Ecto neural progenitor cell (in vitro differentiated cells): ENCODE measurements around the gene ZNF581.
A peak's percentile ranks its signal among the peaks of the same experiment; 100 is the strongest.

Experiments used
- DNase-seq: peaks from one replicate; pipeline ENCODE4 v3.0.0-alpha.2; 2018; ENCODE audit warnings: low spot score

Gene ZNF581

DNA sequence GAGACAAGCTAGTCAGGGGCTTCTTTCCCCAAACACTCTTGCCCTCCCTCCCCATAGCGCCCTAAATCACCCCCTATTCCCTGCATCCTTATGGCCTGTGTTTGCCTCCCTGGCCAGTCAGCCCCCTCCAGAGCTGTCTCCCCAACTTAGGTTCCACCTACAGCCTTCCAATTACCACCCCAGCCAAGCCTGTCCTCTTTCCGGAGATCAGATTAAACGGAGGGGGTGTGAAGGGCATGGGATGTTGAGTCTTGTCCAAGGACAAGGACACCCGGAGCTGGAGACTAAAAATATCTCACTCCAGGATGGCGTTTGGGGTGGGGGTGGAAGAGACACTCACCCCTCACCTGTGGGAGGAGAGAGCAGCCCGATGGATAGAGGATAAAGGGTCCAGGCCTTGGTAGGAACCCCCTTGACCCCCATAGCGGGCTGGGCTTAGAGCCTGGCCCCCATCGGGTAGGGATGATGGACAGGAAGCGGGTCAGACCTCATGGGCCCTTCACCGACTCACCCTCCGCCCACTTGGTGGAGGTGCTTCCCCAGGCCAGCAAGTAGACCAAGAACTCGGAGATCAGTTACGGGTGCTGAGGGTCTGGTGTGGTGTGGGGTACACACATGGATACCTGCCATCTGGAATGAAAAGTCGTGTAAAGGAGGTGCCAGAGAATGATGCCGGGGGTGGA lies 32.0 kb upstream of the ZNF581 start:
- no peak for DNase-seq

DNA sequence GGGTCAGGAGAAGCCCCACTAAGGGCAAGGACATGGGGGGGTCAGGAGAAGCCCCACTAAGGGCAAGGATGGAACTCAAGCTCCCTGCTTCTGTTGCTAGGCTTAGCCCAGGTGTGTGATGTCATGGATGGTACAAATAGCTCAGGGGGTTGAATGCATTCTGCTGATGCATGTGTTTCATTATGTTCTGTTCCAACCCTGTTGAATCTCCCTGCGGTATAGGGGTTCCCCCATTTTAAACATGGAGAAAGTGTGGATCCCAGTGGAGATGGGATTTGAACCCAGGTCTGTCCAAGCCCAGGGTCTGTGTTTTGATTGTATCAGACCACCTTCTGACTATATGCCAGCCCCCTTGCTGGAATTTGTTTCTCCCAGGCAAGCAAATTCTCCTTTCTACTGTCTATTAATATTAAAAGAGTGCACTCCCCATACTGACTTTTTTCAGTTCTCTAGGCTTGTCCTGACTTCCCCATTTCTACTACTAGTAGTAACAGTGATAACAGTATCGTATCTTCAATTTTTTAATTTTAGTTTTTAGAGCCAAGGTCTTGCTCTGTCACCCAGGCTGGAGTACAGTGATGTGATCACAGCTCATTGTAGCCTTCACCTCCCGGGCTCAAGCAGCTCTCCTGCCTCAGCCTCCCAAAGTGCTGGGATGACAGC lies 31.3 kb upstream of the ZNF581 start:
- no peak for DNase-seq

DNA sequence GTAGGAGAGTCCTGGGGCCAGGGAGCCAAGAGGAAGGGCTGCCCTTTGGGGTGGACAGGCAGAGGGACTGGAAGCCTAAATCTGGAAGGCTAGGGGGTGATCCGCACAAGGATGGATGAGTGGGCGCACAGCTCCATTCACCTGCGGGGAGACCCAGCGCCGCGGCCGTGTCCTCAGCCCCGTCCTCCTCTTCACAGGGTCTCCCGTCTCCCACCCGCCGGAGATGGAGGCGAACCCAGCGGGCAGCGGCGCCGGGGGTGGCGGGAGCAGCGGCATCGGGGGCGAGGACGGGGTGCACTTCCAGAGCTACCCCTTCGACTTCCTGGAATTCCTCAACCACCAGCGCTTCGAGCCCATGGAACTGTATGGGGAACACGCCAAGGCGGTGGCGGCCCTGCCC lies 30.1 kb upstream of the ZNF581 start:
- no peak for DNase-seq

DNA sequence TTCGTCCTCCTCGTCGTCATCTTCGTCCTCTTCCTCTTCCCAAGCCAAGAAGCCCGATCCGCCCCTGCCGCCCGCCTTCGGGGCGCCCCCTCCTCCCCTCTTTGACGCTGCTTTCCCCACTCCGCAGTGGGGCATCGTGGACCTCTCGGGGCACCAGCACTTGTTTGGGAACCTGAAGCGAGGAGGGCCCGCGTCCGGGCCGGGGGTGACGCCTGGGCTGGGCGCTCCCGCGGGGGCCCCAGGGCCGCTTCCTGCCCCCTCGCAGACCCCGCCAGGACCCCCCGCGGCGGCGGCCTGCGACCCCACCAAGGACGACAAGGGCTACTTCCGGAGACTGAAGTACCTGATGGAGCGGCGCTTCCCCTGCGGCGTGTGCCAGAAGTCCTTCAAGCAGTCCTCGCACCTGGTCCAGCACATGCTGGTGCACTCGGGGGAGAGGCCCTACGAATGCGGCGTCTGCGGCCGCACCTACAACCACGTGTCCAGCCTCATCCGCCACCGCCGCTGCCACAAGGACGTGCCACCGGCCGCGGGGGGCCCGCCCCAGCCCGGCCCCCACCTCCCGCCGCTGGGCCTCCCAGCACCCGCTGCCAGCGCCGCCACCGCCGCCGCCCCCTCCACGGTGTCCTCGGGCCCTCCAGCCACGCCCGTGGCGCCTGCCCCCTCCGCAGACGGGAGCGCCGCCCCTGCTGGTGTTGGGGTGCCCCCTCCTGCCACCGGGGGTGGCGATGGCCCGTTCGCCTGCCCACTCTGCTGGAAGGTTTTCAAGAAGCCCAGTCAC lies 29.3 kb upstream of the ZNF581 start:
- DNase-seq: no peak

DNA sequence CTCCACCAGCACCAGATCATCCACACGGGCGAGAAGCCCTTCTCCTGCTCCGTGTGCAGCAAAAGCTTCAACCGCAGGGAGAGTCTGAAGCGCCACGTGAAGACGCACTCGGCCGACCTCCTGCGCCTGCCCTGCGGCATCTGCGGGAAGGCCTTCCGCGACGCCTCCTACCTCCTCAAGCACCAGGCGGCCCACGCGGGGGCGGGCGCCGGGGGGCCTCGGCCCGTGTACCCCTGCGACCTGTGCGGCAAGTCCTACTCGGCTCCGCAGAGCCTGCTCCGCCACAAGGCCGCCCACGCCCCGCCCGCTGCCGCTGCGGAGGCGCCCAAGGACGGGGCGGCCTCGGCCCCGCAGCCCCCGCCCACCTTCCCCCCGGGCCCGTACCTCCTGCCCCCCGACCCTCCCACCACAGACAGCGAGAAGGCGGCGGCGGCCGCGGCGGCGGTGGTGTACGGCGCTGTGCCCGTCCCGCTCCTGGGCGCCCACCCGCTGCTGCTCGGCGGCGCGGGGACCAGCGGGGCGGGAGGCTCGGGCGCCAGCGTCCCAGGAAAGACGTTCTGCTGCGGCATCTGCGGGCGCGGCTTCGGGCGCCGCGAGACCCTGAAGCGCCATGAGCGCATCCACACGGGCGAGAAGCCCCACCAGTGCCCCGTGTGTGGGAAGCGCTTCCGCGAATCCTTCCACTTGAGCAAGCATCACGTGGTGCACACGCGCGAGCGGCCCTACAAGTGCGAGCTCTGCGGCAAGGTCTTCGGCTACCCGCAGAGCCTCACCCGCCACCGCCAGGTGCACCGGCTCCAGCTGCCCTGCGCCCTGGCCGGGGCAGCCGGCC lies 28.5 kb upstream of the ZNF581 start:
- DNase-seq: no peak

DNA sequence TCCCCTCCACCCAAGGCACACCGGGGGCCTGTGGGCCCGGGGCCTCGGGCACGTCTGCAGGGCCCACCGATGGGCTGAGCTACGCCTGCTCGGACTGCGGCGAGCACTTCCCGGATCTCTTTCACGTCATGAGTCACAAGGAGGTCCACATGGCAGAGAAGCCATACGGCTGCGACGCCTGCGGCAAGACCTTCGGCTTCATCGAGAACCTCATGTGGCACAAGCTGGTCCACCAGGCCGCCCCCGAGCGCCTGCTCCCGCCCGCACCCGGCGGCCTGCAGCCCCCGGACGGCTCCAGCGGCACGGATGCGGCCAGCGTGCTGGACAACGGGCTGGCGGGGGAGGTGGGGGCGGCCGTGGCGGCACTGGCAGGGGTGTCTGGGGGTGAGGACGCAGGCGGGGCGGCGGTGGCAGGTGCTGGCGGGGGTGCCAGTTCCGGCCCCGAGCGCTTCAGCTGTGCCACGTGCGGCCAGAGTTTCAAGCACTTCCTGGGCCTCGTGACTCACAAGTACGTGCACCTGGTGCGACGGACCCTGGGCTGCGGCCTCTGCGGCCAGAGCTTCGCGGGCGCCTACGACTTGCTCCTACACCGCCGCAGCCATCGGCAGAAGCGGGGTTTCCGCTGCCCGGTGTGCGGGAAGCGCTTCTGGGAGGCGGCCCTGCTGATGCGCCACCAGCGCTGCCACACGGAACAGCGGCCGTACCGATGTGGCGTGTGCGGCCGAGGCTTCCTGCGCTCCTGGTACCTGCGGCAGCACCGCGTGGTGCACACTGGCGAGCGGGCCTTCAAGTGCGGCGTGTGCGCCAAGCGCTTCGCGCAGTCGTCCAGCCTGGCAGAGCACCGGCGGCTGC lies 27.7 kb upstream of the ZNF581 start:
- no peak for DNase-seq

DNA sequence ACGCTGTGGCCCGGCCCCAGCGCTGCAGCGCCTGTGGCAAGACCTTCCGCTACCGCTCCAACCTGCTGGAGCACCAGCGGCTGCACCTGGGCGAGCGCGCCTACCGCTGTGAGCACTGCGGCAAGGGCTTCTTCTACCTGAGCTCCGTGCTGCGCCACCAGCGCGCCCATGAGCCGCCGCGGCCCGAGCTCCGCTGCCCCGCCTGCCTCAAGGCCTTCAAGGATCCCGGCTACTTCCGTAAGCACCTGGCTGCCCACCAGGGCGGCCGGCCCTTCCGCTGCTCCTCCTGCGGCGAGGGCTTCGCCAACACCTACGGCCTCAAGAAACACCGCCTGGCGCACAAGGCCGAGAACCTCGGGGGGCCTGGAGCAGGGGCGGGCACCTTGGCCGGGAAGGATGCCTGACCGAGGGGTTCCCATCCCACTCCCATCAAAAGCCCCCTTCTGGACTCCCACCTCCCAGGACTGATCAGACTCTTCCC lies 27.0 kb upstream of the ZNF581 start:
- DNase-seq: no peak

DNA sequence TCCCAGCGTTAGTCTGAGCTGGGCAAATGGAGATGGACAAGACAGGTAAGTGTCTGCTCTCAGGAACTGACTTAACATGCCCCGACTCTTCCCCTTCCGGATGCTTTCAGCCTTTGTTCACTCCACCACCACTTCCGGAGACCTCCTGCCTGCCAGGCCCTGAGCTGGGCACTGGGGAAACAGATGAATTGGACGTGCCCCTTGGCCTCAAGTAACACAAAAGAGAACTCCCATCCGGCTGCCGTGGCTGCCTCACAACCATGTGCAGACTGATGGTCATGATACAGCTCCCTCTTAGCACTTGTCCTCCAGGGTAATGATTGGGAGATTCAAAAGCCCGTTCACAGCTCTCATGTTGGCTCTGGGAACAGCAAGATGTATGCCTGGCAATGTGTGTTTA lies 26.0 kb upstream of the ZNF581 start:
- DNase-seq: no peak

DNA sequence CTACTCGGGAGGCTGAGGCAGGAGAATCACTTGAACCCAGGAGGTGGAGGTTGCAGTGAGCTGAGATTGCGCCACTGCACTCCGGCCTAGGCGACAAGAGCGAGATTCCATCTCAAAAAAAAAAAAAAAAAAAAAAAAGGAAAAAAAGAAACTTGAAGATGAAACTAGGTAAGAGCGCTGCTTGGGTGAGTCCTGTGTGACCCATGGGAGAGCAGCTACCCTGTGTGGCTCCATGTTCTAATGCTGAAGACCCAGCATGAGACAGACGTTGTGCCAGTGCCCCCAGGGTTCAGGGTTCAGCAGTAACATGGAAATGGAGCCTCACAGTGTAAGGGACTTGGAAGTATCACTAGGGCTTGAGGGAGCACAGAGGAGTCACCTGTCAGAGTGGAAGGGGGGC lies 25.0 kb upstream of the ZNF581 start:
- DNase-seq: no peak

DNA sequence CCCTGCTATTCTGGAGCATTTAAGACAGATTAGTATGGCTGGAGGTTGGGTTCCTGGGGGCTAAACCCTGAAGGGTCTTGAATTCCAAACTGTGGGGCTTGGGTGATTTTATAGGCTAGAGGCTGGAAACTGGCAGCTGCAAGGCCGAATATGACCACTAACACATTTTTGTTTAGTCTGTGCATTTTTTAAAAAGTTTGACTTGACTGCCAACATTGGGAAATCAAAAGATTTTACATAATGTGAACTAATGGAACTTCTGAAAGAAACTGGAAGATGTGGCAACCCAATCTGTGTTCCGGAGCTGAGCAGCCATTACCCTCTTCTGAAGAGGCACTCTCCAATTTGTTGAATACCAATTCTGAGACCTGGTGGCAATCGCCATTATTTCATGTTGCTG lies 24.2 kb upstream of the ZNF581 start:
- no peak for DNase-seq

DNA sequence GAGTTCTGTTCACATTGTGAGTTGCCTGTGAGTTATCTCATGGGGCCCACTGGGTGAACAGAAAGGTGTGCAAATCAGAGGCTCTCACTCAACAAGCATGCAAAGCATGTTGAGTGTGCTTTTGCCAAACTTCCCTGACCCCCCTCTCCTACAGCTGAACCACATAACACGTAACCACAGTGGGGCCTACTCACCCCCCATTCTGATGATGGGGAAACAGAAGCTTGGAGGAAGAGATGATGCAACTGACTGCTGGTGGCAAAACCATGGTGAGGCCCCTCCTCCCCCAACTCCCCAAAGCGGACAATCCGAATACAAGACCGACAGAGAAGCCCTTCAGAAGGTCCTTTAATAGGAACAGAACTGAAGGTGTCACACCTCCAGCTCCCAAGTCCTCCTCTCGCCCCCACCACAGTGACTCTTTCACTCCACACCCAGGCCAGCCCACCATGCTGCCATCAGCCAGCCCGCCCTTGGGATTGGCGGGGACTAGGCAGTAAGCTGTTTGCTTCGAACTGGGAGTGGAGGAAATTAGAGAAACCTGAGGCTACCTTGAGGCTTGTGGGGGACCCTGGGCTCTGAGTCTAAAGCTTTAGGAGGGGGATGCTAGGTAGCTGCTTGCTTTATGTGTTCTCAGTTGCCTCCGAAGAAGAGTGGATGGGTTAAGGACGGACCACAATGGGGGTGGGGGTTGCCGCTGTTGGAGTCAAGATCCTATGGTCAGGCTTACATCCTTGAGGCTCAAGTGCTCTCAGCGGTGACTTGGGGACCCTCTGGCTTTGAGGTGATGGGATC lies 22.8 kb upstream of the ZNF581 start:
- no peak for DNase-seq

DNA sequence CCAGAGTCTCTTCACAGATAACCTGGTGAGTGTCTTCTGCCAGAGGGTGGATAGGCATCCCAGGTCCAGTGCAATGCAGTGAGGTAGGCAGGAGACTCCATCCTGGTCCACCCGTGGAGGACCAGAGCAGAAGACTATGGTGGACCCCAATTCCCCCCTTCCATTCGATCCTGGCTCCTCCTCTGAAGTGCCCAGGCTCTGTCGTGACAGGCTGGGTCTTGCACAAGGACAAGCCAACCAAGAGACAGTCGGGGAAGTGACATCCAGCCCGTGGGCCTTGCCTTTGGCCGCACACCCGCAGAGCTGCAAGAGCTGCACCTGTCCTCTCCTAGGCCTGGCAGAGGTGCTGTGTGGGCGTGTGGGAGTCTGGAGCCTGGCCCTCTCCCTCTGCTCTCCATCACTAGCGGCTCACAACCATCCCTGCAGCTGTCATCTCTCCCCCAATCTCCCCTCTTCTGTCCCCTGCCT lies 22.2 kb upstream of the ZNF581 start:
- no peak for DNase-seq

DNA sequence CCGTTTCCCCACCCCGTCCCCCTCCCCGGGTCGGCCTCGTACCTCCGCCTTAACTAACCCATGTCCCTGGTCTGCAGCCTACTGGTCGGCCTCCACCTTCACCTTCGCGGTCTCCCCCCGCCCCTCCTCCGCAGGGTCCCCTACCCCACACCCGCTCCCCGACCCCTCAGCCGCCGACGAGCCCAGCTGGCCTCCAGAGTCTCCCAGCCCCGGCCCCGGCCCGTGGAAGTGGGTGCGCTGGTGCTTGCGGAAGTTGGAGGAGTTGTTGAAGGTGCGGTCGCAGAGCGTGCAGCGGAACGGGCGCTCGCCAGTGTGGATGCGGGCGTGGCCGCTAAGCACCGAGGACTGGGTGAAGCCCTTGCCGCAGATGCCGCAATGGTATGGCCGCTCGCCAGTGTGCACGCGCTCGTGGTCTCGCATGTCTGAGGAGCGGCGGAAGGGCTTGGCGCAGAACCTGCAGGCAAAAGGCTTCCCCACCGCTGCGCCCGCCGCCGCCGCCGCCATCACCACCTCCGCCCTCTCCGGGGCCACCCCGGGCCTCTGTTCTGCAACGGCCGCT lies 21.7 kb upstream of the ZNF581 start:
- no peak for DNase-seq

DNA sequence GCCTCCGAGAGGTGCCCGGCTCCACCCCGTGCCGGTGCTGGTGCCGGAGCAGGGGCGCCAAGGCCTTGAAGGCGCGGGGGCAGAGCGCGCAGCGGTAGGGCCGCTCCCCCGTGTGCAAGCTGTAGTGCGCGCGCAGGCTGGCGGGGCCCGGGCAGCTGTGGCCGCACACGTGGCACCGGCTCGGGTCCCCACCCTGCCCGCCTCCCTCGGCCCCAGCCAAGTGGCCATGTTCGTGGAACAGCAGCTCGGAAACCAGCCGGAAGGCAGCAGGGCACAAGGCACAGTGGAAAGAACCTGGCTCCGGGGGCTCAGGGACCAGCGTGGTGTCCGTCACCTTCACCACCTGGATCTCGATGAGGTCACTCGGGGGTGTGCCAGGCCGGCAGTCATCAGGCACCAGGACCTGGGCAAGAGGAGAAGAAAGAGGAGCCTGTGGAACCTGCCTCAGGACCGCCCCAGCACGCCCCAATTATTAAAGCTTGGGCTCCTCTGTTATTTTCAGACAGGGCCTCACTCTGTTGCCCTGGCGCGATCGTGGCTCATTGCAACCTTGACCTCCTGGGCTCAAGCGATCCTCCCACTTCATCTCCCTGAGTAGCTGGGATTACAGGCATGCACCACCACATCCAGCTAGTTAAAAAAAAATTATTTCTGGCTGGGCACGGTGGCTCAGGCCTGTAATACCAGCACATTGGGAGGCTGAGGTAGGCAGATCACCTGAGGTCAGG lies 21.0 kb upstream of the ZNF581 start:
- no peak for DNase-seq

DNA sequence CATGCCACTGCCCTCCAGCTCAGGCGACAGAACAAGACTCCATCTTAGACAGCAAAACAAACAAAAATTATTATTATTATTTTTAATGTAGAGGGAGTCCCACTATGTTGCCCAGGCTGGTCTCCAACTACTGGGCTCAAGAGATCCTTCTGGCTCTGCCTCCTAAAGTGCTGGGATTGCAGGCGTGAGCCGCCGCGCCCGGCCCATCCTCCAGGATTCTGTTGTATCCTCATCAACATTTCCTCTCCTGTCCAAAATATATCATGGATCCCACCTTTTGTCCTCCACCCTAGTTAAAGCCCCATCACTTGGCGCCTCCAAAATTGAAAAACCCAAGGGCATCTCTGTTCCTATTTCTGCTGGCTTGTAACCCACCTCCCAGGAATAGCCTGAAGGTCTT lies 20.3 kb upstream of the ZNF581 start:
- no peak for DNase-seq

DNA sequence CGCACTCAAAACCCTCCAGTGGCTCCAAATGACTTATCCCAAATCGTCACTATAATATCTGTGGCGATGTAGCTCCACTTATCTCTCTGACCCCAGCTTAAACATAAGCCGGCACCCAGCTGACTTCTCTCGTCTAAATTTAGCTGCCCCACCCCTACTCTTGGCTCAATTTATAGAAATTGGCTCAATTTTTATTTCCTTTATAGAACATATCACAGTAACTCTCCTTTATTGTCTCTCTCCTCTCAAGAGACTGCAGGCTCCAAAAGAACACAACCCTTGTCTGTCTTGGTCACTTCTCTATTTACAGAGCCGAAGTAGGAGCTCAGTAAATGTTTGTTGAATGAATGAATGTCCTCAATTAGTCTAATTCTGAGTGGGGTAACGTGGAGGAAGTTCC lies 19.9 kb upstream of the ZNF581 start:
- DNase-seq: no peak

DNA sequence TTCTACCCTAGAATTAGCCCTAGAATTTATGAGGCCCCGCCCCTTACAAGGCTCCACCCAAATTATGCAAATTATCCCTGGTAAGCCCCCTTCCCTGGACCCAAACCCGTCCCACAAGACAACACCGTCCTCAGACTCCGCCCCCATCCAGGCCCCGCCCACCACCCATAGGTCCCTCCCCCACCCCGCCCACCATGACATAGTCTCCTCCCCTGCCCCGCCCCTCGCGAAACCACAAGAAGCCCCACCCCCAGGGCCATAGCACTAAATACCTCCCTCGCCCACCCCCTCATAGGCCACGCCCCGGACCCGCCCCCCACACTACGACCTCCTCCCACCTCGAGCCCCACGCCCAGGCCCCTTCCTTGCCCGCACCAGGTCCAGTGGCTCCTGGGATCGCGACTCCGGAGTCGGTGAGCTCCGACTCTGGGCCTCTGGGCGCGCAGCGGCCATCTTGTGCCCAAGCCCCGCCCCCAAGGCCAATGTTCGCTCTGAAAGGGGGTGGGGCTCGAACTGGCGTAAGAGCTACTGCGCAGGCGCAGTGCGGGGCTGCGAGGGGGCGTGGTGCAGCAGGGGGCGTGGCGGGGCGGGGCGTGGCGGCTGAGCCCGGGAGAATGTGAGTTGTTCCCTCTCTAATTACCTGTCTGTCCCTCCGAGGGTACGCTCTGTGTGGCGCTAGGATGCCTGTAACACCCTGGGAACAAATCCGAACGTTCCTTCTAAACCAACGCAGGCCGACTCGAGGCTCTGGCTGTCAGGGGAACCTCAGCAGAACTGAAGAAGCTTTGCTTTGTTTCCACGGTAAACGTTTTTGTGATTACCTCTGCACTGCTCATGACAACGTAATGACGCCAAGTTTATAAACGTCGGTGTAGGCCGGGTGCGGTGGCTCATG lies 19.1 kb upstream of the ZNF581 start, which contains the start of gene ZNF784:
TSS of gene ZNF784 (minus strand) at position 458 of the 895 bp plus-strand sequence. CDS start at position 453, 5 bp downstream.
- peak; percentile 98 for DNase-seq

DNA sequence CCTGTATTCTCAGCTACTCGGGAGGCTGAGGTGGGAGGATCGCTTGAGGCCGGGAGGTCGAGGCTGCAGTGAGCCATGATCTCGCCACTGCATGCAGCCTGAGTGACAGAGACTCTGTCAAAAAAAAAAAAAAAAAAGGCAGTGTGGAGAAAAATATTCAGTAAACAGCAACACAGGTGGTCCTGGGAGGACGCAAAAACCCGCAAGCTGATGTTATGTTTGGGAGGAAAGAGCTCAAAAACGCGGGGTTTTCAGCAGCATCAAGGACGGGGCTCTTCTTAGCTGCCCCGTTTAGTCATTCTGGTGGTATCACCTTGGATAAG lies 18.5 kb upstream of the ZNF581 start:
- no peak for DNase-seq
